ENCODE data around the gene IRS2.
A peak's percentile ranks its signal among the peaks of the same experiment; 100 is the strongest.

IRS2 gene

DNA sequence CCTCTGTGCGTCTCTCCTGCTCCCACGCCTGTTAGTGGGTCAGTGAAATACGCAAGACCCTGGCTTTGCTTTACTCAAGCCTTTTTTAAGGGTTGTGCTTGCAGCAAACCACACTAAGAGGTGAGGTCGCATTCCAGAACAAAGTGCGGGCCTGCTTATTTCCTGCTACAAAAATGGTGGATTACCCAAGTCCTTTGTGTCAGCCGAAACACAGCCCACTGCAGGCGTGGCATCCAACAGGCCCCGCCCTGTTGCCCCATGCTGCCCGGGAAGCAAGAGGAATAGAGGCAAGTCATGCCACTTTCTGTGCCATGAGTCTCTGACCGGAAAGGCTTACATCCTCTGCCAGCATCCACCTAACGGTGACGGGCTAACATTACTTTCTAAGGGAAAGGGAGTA lies 7.7 kb upstream of the IRS2 start:
- no peak for DNase-seq (ENCODE audit: extremely low read depth, insufficient read length)
- TF ChIP-seq CTCF (IDR thresholded peaks at IDR 0.05; ENCODE audit: insufficient read depth, low read length, poor library complexity, severe bottlenecking): no peak
- Histone ChIP-seq H3K27me3 (replicated peaks; ENCODE audit: control insufficient read depth, insufficient read depth, low read length) (no peaks in the 10 kb centered on the region; the same call in 1 of the 2 replicates), H3K36me3 (ENCODE audit: control insufficient read depth, insufficient read depth, low read length) (no peaks in the 10 kb centered on the region), H3K4me3 (replicated peaks; ENCODE audit: low read depth, low read length) (no peak overlapping the region)

DNA sequence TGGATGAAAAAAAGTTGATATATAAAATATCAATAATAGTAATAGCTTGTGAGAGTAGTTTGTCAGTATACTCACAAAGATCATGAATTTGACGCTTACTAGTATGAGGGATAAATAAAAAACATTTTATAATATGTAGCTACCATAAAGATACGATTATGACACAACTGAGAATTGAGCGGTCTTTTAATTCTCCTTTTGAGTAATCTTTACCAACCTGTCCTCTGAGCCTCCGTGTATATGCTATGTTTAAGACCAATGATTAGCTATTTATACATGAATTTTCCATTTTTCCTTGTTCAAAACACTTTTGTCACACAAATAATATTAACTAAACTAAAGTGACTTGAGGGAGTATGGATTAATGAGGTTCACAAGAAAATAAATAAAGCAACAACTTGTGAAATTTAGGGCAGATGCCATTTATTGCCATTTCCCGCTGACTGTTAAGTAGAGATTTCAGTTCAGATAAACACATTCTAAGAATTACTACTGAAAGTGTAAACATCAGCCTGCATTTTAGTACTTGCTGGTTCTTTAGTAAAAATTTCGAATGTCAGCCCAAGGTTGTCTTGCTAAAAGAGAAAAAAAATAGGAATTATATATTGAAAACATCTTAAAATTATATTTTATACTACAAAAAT lies 6.2 kb upstream of the IRS2 start:
- no peaks in the 10 kb centered on the region; the same call in none of the 2 replicates for H3K27me3 ChIP-seq (replicated peaks; ENCODE audit: control insufficient read depth, insufficient read depth, low read length)
- no peak for TF ChIP-seq CTCF (IDR thresholded peaks at IDR 0.05; ENCODE audit: insufficient read depth, low read length, poor library complexity, severe bottlenecking)
- DNase-seq (ENCODE audit: extremely low read depth, insufficient read length): no peak
- no peaks in the 10 kb centered on the region for H3K36me3 ChIP-seq (ENCODE audit: control insufficient read depth, insufficient read depth, low read length)
- H3K4me3 ChIP-seq (replicated peaks; ENCODE audit: low read depth, low read length): no peak overlapping the region

DNA sequence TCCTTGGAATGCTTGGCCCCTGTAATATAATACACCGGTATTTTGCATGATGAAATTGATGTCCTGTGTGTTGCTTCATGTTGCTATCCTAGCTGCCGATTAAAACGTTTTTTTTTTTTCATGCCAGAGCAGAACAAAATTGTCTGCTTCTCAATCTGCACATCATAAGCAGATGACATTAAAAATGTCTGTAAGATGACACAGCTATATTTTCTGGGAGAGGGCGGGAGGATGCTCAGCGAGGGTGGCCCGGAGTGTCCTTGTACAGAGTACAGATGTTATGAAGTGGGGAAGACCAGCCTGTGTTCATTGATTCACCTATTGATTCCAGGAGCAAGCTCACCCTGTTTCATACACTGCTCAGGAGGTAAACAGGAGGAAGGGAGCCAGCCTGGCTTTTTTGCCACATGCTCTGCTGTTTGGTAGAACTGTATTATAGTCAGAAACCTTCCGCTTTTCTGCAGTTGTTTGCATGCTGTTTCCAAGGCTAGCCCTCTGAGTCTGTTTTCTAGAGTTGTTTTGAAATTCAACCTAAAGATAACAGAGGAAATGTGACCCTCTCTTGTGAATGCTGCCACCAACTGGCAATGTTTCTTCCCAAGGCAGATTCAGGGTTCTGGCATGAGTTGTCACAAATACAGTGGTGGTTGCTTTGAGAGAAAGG lies 4.7 kb upstream of the IRS2 start:
- H3K4me3 ChIP-seq (replicated peaks; ENCODE audit: low read depth, low read length): no peak overlapping the region
- DNase-seq (ENCODE audit: extremely low read depth, insufficient read length): no peak
- H3K27me3 ChIP-seq (replicated peaks; ENCODE audit: control insufficient read depth, insufficient read depth, low read length): no peaks in the 10 kb centered on the region; the same call in none of the 2 replicates
- peak; percentile 51 for TF ChIP-seq CTCF (IDR thresholded peaks at IDR 0.05; ENCODE audit: insufficient read depth, low read length, poor library complexity, severe bottlenecking)
- no peaks in the 10 kb centered on the region for H3K36me3 ChIP-seq (ENCODE audit: control insufficient read depth, insufficient read depth, low read length)

DNA sequence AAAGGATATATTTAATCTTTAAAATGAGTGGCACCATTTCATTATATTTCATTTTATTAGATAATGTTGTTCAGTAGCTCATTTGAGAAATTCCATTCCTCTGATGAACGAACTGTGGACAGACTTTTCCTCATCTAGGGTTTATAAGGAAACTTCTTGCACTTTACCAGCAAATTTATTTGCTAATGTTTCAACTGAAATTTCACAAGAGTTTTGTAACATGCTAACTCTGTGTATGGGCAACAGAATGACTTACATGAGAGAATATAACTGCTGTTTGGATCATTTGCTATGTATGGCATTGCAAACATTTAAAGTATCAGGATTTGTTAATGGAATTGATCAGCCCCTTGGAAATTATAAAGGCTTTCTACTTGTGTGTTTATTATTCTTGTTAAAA lies 3.7 kb upstream of the IRS2 start:
- no peaks in the 10 kb centered on the region; the same call in none of the 2 replicates for H3K27me3 ChIP-seq (replicated peaks; ENCODE audit: control insufficient read depth, insufficient read depth, low read length)
- no peak overlapping the region for H3K4me3 ChIP-seq (replicated peaks; ENCODE audit: low read depth, low read length)
- DNase-seq (ENCODE audit: extremely low read depth, insufficient read length): no peak
- TF ChIP-seq CTCF (IDR thresholded peaks at IDR 0.05; ENCODE audit: insufficient read depth, low read length, poor library complexity, severe bottlenecking): no peak
- H3K36me3 ChIP-seq (ENCODE audit: control insufficient read depth, insufficient read depth, low read length): no peaks in the 10 kb centered on the region

- H3K4me3 ChIP-seq (replicated peaks; ENCODE audit: low read depth, low read length): no peak overlapping the region
- no peaks in the 10 kb centered on the region for H3K36me3 ChIP-seq (ENCODE audit: control insufficient read depth, insufficient read depth, low read length)
- TF ChIP-seq CTCF (IDR thresholded peaks at IDR 0.05; ENCODE audit: insufficient read depth, low read length, poor library complexity, severe bottlenecking): no peak
- DNase-seq (ENCODE audit: extremely low read depth, insufficient read length): no peak
- no peaks in the 10 kb centered on the region; the same call in none of the 2 replicates for H3K27me3 ChIP-seq (replicated peaks; ENCODE audit: control insufficient read depth, insufficient read depth, low read length)
Observed at GRCh38 chr13:109789262-109789661, 2.9 kb upstream of the IRS2 start.

All from GM06990 (cell line).